SK-N-SH treated with all-trans-retinoic acid at 6 μM for 48 hours (cell line): Measurements from ENCODE around the gene HIVEP3.

Source experiments
- ATAC-seq: fragments of 200-7000 bp; cut with Tn5 transposase; 3 replicates; pipeline ENCODE4 v1.9.1; 2020; ENCODE audit warnings: mild to moderate bottlenecking, moderate library complexity
- ARNTL ChIP-seq: fragments of 450-650 bp; formaldehyde crosslinking; IDR thresholded peaks from 2 replicates; pipeline ENCODE4 v1.5.0; 2020; ENCODE audit warnings: low read depth, mild to moderate bottlenecking, moderate library complexity, borderline replicate concordance
- BACH2 ChIP-seq: fragments of 250-450 bp; sonication (Bioruptor Pico); IDR thresholded peaks from 2 replicates; pipeline ENCODE4 v1.9.0; 2021; ENCODE audit warnings: mild to moderate bottlenecking, borderline replicate concordance
- CREB5 ChIP-seq: fragments of 250-450 bp; sonication (Bioruptor Pico); IDR thresholded peaks from 2 replicates; pipeline ENCODE4 v1.5.1; 2020; ENCODE audit warnings: low read depth, mild to moderate bottlenecking, moderate library complexity
- CSDC2 ChIP-seq: fragments of 250-450 bp; sonication (Bioruptor Pico); IDR thresholded peaks from 2 replicates; pipeline ENCODE4 v1.5.0; 2020; ENCODE audit warnings: mild to moderate bottlenecking, moderate library complexity
- CSRNP3 ChIP-seq: fragments of 250-450 bp; sonication (Bioruptor Pico); IDR thresholded peaks from 2 replicates; pipeline ENCODE4 v1.5.1; 2021; ENCODE audit warnings: mild to moderate bottlenecking, moderate library complexity
- ESRRG ChIP-seq: fragments of 250-450 bp; sonication (Bioruptor Pico); IDR thresholded peaks from 2 replicates; pipeline ENCODE4 v1.6.1; 2021; ENCODE audit warnings: mild to moderate bottlenecking
- GLIS3 ChIP-seq: fragments of 250-450 bp; sonication (Bioruptor Pico); IDR thresholded peaks from 2 replicates; pipeline ENCODE4 v1.5.0; 2020; ENCODE audit warnings: mild to moderate bottlenecking, moderate library complexity
- ISL1 ChIP-seq: fragments of 250-450 bp; sonication (Bioruptor Pico); IDR thresholded peaks from 2 replicates; pipeline ENCODE4 v2.1.2; 2022; ENCODE audit warnings: mild to moderate bottlenecking, moderate library complexity
- OSR1 ChIP-seq: fragments of 250-450 bp; sonication (Bioruptor Pico); IDR thresholded peaks from 2 replicates; pipeline ENCODE4 v1.8.0; 2022; ENCODE audit warnings: moderate library complexity, mild to moderate bottlenecking, inconsistent platforms
- PATZ1 ChIP-seq: fragments of 250-450 bp; sonication (Bioruptor Pico); IDR thresholded peaks from 2 replicates; pipeline ENCODE4 v1.8.0; 2020; ENCODE audit warnings: mild to moderate bottlenecking, moderate library complexity, borderline replicate concordance
- PPARA ChIP-seq: fragments of 250-450 bp; sonication (Bioruptor Pico); IDR thresholded peaks from 2 replicates; pipeline ENCODE4 v1.5.0; 2020; ENCODE audit warnings: mild to moderate bottlenecking, borderline replicate concordance
- RARB ChIP-seq: fragments of 250-450 bp; sonication (Bioruptor Pico); IDR thresholded peaks from 2 replicates; pipeline ENCODE4 v1.8.0; 2021; ENCODE audit warnings: mild to moderate bottlenecking, moderate library complexity
- SNAI2 ChIP-seq: fragments of 250-450 bp; sonication (Bioruptor Pico); IDR thresholded peaks from 2 replicates; pipeline ENCODE4 v1.5.0; 2020; ENCODE audit warnings: mild to moderate bottlenecking, moderate library complexity
- TCF4 ChIP-seq: fragments of 250-450 bp; sonication (Bioruptor Pico); IDR thresholded peaks from 2 replicates; pipeline ENCODE4 v1.8.0; 2021; ENCODE audit warnings: mild to moderate bottlenecking, moderate library complexity, borderline replicate concordance
- TOX ChIP-seq: fragments of 250-450 bp; sonication (Bioruptor Pico); IDR thresholded peaks from 2 replicates; pipeline ENCODE4 v1.8.0; 2021; ENCODE audit warnings: mild to moderate bottlenecking, moderate library complexity, borderline replicate concordance
- TSHZ2 ChIP-seq: fragments of 250-450 bp; sonication (Bioruptor Pico); IDR thresholded peaks from 2 replicates; pipeline ENCODE4 v1.5.0; 2020; ENCODE audit warnings: mild to moderate bottlenecking, moderate library complexity
- ZFP3 ChIP-seq: fragments of 250-450 bp; sonication (Bioruptor Pico); IDR thresholded peaks from 2 replicates; pipeline ENCODE4 v1.5.0; 2020; ENCODE audit warnings: mild to moderate bottlenecking, moderate library complexity
- ZFP30 ChIP-seq: fragments of 450-650 bp; formaldehyde crosslinking; IDR thresholded peaks from 2 replicates; pipeline ENCODE4 v1.5.0; 2022; ENCODE audit warnings: mild to moderate bottlenecking, moderate library complexity
- ZNF565 ChIP-seq: fragments of 450-650 bp; formaldehyde crosslinking; conservative IDR thresholded peaks from 2 replicates; pipeline ENCODE4 v1.5.0; 2020; ENCODE audit warnings: low read depth, mild to moderate bottlenecking, moderate library complexity
- ZNF70 ChIP-seq: fragments of 450-650 bp; formaldehyde crosslinking; IDR thresholded peaks from 2 replicates; pipeline ENCODE4 v1.5.0; 2020; ENCODE audit warnings: mild to moderate bottlenecking, moderate library complexity
- ZNF8 ChIP-seq: fragments of 450-650 bp; formaldehyde crosslinking; IDR thresholded peaks from 2 replicates; pipeline ENCODE4 v1.5.0; 2020; ENCODE audit warnings: mild to moderate bottlenecking, moderate library complexity

HIVEP3 gene

GRCh38 chr1:41489561-41489960, 429.2 kb downstream of the HIVEP3 start:
- no peak for TF ChIP-seq ZNF565 (CRISPR knock-in tag)
- no peak for TF ChIP-seq ZNF8
- TF ChIP-seq ARNTL, result no peak
- TF ChIP-seq BACH2, result no peak
- TF ChIP-seq TOX (CRISPR knock-in tag), result no peak
- TF ChIP-seq PATZ1 (CRISPR knock-in tag), result no peak
- TF ChIP-seq RARB (CRISPR knock-in tag), result no peak
- TF ChIP-seq TCF4 (CRISPR knock-in tag), result no peak
- no peak for TF ChIP-seq ZFP3 (CRISPR knock-in tag)
- TF ChIP-seq ISL1 (CRISPR knock-in tag), result no peak
- TF ChIP-seq PPARA (CRISPR knock-in tag), result no peak
- no peak for TF ChIP-seq CSRNP3 (CRISPR knock-in tag)
- no peak for TF ChIP-seq CREB5
- no peak for TF ChIP-seq CSDC2 (CRISPR knock-in tag)
- no peak for ATAC-seq

- no peak for TF ChIP-seq CREB5
- TF ChIP-seq ESRRG (CRISPR knock-in tag), result no peak
- TF ChIP-seq BACH2, result no peak
- no peak for TF ChIP-seq ZNF565 (CRISPR knock-in tag)
- no peak for TF ChIP-seq PPARA (CRISPR knock-in tag)
- TF ChIP-seq ZFP30 (CRISPR knock-in tag), result no peak
- no peak for TF ChIP-seq SNAI2 (CRISPR knock-in tag)
- no peak for TF ChIP-seq GLIS3 (CRISPR knock-in tag)
- TF ChIP-seq PATZ1 (CRISPR knock-in tag), result no peak
- no peak for TF ChIP-seq ZNF70 (CRISPR knock-in tag)
- no peak for TF ChIP-seq CSRNP3 (CRISPR knock-in tag)
- no peak for TF ChIP-seq OSR1 (CRISPR knock-in tag)
- no peak for TF ChIP-seq TSHZ2 (CRISPR knock-in tag)
- no peak for TF ChIP-seq RARB (CRISPR knock-in tag)
- no peak for TF ChIP-seq ARNTL
- TF ChIP-seq, all 23 proteins: peak for 0
- no peak for ATAC-seq
Measured at GRCh38 chr1:41488040-41488951, 430.4 kb downstream of the HIVEP3 start.
